ENCODE measurements around the gene UNC5CL.

UNC5CL gene

GRCh38 chr6:41075651-41076626 is 36.9 kb upstream of the UNC5CL start:
- Histone ChIP-seq H2BK5ac (ENCODE audit: low read length) (no peak overlapping the region), H3K14ac (ENCODE audit: low read length) (no peak overlapping the region), H3K9me3 (replicated peaks in 1 of 2; ENCODE audit: control insufficient read depth in 2 of 2, insufficient read depth in 1 of 2, low read depth in 1 of 2, low read length in 2 of 2) (no peaks in the 10 kb centered on the region), H3K4ac (ENCODE audit: low read length) (no peak overlapping the region), H2AFZ (ENCODE audit: low read length) (no peak overlapping the region), H3K9ac (ENCODE audit: low read depth, low read length, poor library complexity) (no peak overlapping the region), H3K4me3 (ENCODE audit: low read length in 2 of 2) (no peak overlapping the region), H2BK120ac (ENCODE audit: low read depth, low read length) (no peak overlapping the region), H4K91ac (ENCODE audit: low read depth, low read length, poor library complexity) (no peak overlapping the region), H2BK15ac (ENCODE audit: low read length) (no peak overlapping the region), H3K18ac (ENCODE audit: low read length) (no peak overlapping the region), H2BK12ac (ENCODE audit: low read length) (no peak overlapping the region), H2AK5ac (ENCODE audit: low read depth, low read length) (no peak overlapping the region), H3K4me2 (ENCODE audit: insufficient read depth, low read length, poor library complexity, severe bottlenecking) (no peak overlapping the region), H3K4me1 (ENCODE audit: control insufficient read depth in 2 of 2, insufficient read depth in 1 of 2, low read depth in 1 of 2, low read length in 2 of 2) (peaks cover 5 to 6% of the 10 kb centered on the region in 2 donors), H3K79me1 (ENCODE audit: low read depth, low read length) (peaks cover 3% of the 10 kb centered on the region), H3K27me3 (ENCODE audit: control insufficient read depth in 3 of 3, insufficient read depth in 3 of 3, low read depth in 1 of 3, low read length in 3 of 3) (no peaks in the 10 kb centered on the region), H3K27ac (replicated peaks; ENCODE audit: low read length) (no peak overlapping the region), H4K8ac (ENCODE audit: low read depth, low read length) (no peak overlapping the region), H3K36me3 (replicated peaks in 1 of 2; ENCODE audit: control insufficient read depth in 2 of 2, insufficient read depth in 2 of 2, low read length in 2 of 2) (peaks cover 6 to 31% of the 10 kb centered on the region in 2 donors), H3K23ac (ENCODE audit: low read depth, low read length, poor library complexity) (no peak overlapping the region)
- no peak for DNase-seq (ENCODE audit: low spot score)
- no CpG with 5 or more reads among the region's 4 CpGs for WGBS, 2 donors (ENCODE audit: extremely low coverage in 2 of 2, insufficient read length in 2 of 2, insufficient replicate concordance in 1 of 2)

GRCh38 chr6:41074692-41075436 is 35.8 kb upstream of the UNC5CL start:
- Histone ChIP-seq H2BK120ac (ENCODE audit: low read depth, low read length) (no peak overlapping the region), H3K27me3 (ENCODE audit: control insufficient read depth in 3 of 3, insufficient read depth in 3 of 3, low read depth in 1 of 3, low read length in 3 of 3) (no peaks in the 10 kb centered on the region), H3K36me3 (replicated peaks in 1 of 2; ENCODE audit: control insufficient read depth in 2 of 2, insufficient read depth in 2 of 2, low read length in 2 of 2) (peaks cover 2 to 29% of the 10 kb centered on the region in 2 donors), H3K79me1 (ENCODE audit: low read depth, low read length) (peaks cover 3% of the 10 kb centered on the region), H3K9me3 (replicated peaks in 1 of 2; ENCODE audit: control insufficient read depth in 2 of 2, insufficient read depth in 1 of 2, low read depth in 1 of 2, low read length in 2 of 2) (no peaks in the 10 kb centered on the region), H2AFZ (ENCODE audit: low read length) (peak overlapping the region; percentile 84), H3K27ac (replicated peaks; ENCODE audit: low read length) (no peak overlapping the region), H2BK5ac (ENCODE audit: low read length) (no peak overlapping the region), H3K14ac (ENCODE audit: low read length) (no peak overlapping the region), H3K4ac (ENCODE audit: low read length) (no peak overlapping the region), H4K8ac (ENCODE audit: low read depth, low read length) (no peak overlapping the region), H2BK12ac (ENCODE audit: low read length) (no peak overlapping the region), H2AK5ac (ENCODE audit: low read depth, low read length) (no peak overlapping the region), H3K9ac (ENCODE audit: low read depth, low read length, poor library complexity) (no peak overlapping the region), H3K4me3 (ENCODE audit: low read length in 2 of 2) (peak overlapping the region in 1 of 2 donors; percentile 83), H3K4me1 (ENCODE audit: control insufficient read depth in 2 of 2, insufficient read depth in 1 of 2, low read depth in 1 of 2, low read length in 2 of 2) (peaks cover 6 to 9% of the 10 kb centered on the region in 2 donors), H3K4me2 (ENCODE audit: insufficient read depth, low read length, poor library complexity, severe bottlenecking) (no peak overlapping the region), H4K91ac (ENCODE audit: low read depth, low read length, poor library complexity) (no peak overlapping the region), H2BK15ac (ENCODE audit: low read length) (no peak overlapping the region), H3K18ac (ENCODE audit: low read length) (no peak overlapping the region), H3K23ac (ENCODE audit: low read depth, low read length, poor library complexity) (no peak overlapping the region)
- DNase-seq (ENCODE audit: low spot score) = no peak
- WGBS, 2 donors (ENCODE audit: extremely low coverage in 2 of 2, insufficient read length in 2 of 2, insufficient replicate concordance in 1 of 2) = no CpG with 5 or more reads among the region's 11 CpGs

GRCh38 chr6:41073968-41074691 is 35.1 kb upstream of the UNC5CL start:
- H3K79me1 ChIP-seq (ENCODE audit: low read depth, low read length) = peaks cover 3% of the 10 kb centered on the region
- H3K4ac ChIP-seq (ENCODE audit: low read length) = no peak overlapping the region
- H3K27me3 ChIP-seq (ENCODE audit: control insufficient read depth in 3 of 3, insufficient read depth in 3 of 3, low read depth in 1 of 3, low read length in 3 of 3) = no peaks in the 10 kb centered on the region
- WGBS, 2 donors (ENCODE audit: extremely low coverage in 2 of 2, insufficient read length in 2 of 2, insufficient replicate concordance in 1 of 2) = no CpG with 5 or more reads among the region's 11 CpGs
- no peak overlapping the region for H2BK15ac ChIP-seq (ENCODE audit: low read length)
- peak overlapping the region; percentile 94 for H3K9ac ChIP-seq (ENCODE audit: low read depth, low read length, poor library complexity)
- H3K27ac ChIP-seq (replicated peaks; ENCODE audit: low read length) = peak overlapping the region; percentile 99
- H2BK120ac ChIP-seq (ENCODE audit: low read depth, low read length) = no peak overlapping the region
- no peak overlapping the region for H3K18ac ChIP-seq (ENCODE audit: low read length)
- peaks cover 6 to 9% of the 10 kb centered on the region in 2 donors for H3K4me1 ChIP-seq (ENCODE audit: control insufficient read depth in 2 of 2, insufficient read depth in 1 of 2, low read depth in 1 of 2, low read length in 2 of 2)
- H2BK5ac ChIP-seq (ENCODE audit: low read length) = no peak overlapping the region
- H3K14ac ChIP-seq (ENCODE audit: low read length) = no peak overlapping the region
- no peaks in the 10 kb centered on the region for H3K9me3 ChIP-seq (replicated peaks in 1 of 2; ENCODE audit: control insufficient read depth in 2 of 2, insufficient read depth in 1 of 2, low read depth in 1 of 2, low read length in 2 of 2)
- no peak overlapping the region for H2BK12ac ChIP-seq (ENCODE audit: low read length)
- peak overlapping the region; percentile 84 for H2AFZ ChIP-seq (ENCODE audit: low read length)
- H2AK5ac ChIP-seq (ENCODE audit: low read depth, low read length) = no peak overlapping the region
- no peak overlapping the region for H4K8ac ChIP-seq (ENCODE audit: low read depth, low read length)
- DNase-seq (ENCODE audit: low spot score) = no peak
- H3K23ac ChIP-seq (ENCODE audit: low read depth, low read length, poor library complexity) = peak overlapping the region; percentile 12
- no peak overlapping the region for H4K91ac ChIP-seq (ENCODE audit: low read depth, low read length, poor library complexity)
- peak overlapping the region; percentile 74 for H3K4me2 ChIP-seq (ENCODE audit: insufficient read depth, low read length, poor library complexity, severe bottlenecking)
- H3K36me3 ChIP-seq (replicated peaks in 1 of 2; ENCODE audit: control insufficient read depth in 2 of 2, insufficient read depth in 2 of 2, low read length in 2 of 2) = peaks cover 2 to 29% of the 10 kb centered on the region in 2 donors
- H3K4me3 ChIP-seq (ENCODE audit: low read length in 2 of 2) = peak overlapping the region; percentile 83 to 91
